GM19395 (cell line): ENCODE results near the gene SLC9A9.
"Not testable (repeated sequence)": the region's sequence is repeated elsewhere in the genome, so short reads cannot be mapped to it uniquely, and the experiment has no call there.

Experiments
- ATAC-seq: cut with Tn5 transposase; IDR thresholded peaks from one replicate; pipeline ENCODE4 v1.9.1; 2021; ENCODE audit warnings: mild to moderate bottlenecking, moderate library complexity; ENCODE audit not compliant: unreplicated experiment

Gene SLC9A9

DNA sequence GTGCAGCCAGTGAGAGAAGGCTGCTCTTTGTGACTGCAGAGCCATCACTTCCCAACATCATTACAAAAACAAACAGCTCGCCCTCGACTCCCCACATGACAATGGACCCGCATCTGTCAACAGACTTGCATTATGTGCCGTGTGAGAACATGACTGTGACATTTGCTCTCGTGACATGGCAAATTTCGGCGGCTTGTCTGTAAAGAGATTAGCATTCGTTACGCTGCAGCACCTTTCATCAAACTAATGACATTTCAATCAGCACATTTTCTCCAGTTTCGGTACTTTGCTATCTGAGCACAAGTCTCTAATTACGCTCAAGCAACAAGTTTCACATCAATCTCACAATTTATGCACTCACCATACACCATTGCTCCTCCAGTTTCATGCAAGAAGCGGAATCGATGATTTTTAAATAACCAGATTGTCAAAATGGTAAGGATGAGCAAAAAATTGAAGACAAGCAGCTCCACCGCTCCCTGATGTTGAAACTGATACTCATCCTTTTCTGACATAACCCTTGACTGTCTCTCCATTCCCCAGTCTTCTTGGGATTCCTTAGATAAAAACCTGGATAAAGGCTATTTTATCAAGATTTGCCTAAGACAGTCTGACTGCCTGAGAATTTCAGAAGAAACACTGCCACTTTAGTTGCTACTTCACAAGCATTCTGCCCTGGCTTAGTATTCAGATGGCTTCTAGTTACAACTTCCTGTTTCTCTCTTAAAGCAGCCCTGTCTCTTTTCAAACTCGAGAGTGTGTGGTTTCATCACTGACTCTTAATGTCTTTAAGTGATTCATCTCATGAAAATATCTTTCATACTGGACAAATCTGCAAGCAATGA is at the start of gene SLC9A9:
Gene SLC9A9, minus strand, starts transcription at position 682 of the 845 bp plus-strand sequence. Its CDS starts 146 bp downstream, at position 536.
- peak; percentile 91 for ATAC-seq

DNA sequence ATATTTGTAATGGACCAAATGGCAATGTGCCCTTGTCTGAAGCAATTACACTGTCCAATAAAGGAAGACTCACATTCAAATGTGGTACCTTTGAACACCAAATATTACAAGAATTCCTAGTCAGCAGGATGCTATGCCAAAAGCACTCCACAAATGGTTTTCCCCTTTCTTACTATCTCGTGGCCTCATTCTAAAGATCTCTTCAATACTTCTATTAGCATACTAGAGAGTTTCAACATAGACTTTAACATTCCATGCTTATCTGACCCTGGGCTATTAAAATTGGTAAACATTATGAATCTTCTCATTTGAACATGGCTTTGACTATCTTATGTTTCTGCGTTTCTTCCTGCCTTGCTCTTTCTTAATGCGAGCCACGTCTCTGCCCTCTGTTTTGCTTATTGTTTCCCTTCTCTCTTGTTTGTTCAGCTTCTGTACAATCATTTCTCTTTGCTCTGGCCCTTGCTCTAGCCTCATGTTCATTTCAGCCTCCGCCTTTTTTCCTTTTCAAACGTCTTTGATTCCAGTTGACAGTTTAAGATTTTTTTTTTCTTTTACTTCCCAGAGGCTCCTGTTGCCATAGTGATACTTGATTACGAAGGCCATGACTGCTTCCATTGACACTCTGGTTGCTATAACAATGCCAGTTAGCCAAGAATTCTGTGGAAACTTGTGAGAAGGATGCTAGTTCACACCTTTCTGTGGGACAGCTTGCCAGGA is 49.5 kb upstream of the SLC9A9 start:
- ATAC-seq = no peak

DNA sequence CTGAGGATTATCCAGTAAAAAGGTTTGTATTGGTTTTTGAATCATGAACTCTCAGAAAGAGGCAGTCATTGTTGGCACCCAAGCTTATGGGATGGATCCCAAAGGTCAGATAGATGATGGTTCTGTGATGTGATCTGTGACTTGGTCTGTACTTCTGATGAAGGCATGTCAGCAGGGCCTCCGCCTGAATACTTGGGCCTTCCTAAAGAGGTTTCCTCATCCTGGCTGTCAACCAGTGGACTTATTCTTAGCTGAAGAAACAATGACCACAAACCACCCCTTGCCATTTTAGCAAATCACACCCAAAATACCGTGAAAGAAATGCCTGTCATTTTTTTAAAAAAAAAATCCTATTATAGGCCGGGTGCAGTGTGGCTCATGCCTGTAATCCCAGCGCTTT is 48.2 kb upstream of the SLC9A9 start:
- ATAC-seq = no peak

DNA sequence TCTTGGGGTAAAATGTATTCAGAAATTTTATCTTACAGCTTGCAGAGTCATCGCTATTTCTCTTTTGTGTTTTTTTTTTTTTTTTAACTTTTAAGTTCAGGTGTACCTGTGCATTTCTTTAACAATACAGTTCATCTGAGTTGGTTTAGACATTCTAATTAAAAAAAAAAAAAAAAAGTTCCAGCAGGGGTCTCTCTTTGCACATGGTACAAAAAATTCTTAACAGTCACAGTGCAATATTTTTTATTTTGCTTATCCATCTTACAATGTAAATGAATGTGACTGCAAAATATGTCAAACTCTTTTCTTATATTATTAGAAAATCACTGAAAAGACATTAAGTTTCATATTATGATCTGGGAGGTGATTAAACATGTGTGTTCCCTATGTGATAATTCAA is 47.5 kb upstream of the SLC9A9 start:
- ATAC-seq = no peak

DNA sequence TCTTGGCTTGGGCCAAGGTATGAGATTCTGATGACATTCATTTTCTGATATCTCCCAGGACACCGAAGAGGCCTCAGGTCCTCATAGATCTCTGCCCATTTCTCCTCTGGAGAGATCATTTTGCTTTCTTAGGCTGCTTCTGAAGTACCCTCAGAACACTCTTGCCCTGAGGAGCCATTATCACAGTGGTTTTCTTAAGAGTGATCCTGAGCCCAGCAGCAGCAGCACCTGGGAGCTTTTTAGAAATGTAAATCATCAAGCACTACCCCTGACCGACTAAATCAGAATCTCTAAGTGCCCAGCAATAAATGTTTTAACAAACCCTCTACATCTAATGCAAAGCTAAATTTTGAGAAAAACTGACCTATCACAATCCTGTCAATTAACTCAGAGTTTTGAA is 40.6 kb upstream of the SLC9A9 start:
- ATAC-seq = no peak

DNA sequence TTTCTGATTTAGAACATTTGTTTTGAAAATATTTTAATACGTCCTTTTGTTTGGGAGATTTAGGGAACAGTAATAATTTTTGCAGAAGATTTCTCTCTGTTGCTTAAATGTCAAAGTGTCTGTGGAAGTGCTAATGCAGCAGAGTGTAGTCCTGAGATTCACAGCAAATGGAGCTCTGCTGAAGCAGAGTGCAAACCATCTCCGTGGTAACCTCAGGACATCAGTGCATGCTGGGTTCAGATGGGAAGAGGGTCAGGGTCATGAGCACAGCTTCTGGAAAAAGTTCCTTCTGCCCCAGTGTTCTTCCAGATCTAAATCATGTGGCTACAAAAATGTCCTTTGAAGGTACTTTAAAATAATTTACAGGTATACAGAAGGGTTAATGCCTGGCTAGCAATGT is 39.9 kb upstream of the SLC9A9 start:
- ATAC-seq = no peak

DNA sequence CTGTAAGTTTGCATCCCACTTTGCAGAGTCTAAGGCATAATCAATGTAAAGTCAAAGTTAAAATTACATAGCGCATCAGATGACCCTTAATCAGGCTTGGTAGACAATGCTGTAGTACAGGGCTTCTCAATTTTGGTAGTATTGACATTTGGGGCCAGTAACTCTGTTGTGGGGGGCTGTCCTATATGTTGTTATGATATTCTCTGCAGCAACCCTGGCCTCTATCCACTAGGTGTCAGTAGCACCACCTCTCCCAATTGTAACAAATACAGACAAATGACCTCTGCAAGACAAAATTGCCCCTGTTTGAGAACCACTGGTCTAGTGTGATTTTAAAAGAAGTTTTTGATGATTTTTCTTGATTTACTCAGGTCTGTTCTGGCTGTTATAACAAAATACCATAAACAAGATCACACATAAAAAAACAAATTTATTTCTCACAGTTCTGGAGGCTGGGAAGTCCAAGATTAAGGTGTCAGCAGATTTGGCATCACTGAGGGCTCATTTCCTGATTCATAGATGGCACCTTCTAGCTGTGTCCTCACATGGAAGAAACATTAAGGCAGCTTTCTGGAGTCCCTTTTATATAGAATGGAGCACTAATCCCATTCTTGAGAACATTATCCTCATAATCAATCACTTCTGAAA is 37.6 kb upstream of the SLC9A9 start:
- ATAC-seq = peak; percentile 96

DNA sequence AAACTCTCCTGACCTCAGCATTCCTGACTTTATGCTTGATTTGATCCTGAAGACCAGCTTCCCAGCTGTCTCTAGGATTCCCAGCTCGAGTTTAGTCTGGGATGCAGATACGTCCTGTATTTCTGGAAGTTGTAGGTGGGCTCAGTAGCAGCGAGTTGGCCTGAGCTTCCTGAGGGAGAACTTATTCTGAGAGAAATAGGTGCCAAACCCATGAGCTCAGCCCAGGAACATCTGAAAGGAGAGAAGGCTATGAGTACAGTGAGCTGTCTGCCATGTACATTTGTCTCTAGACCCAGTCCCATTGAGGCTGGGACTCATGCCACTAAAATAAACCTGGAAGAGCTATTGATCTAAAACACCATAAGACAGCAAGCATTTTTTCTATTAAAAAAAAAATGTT is 36.6 kb upstream of the SLC9A9 start:
- no peak for ATAC-seq

DNA sequence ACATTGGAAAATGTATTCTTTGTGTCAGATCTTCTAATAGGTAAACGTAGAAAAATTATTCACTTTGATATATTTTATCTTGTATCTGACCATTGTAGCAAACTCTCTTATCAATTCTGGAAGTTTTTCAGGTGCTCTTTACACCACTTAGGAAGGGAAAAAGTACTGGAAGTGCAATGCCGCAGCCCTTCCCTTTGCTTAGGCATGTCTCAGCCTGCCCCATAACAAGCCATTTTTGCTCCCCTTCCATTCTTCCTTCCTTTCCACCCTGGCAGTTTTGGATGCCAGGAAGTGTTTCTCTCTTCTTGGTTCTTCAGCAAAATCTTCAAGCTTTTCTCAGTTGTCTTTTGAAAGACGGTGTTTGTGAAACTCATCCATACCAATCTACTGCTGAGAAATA is 34.9 kb upstream of the SLC9A9 start:
- no peak for ATAC-seq

DNA sequence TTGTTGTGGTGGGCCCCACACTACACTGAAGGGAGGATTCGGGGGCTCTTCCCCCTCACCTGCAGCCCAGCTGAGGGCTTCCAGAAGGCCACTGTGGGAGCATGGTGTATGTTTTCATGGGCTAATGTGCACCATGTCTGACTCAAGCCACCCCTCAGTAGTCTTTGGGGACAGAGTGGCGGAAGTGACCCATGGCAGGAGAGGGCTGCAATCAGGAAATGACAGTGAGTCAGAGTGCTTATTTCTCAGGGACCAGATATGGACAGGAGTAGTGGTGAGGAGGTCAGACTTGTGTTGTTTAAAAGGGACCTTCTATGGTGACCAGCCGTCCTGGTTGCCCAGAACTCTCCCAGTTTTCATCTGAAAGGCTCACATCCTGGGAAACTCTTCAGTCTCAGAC is 32.8 kb upstream of the SLC9A9 start:
- ATAC-seq = no peak

DNA sequence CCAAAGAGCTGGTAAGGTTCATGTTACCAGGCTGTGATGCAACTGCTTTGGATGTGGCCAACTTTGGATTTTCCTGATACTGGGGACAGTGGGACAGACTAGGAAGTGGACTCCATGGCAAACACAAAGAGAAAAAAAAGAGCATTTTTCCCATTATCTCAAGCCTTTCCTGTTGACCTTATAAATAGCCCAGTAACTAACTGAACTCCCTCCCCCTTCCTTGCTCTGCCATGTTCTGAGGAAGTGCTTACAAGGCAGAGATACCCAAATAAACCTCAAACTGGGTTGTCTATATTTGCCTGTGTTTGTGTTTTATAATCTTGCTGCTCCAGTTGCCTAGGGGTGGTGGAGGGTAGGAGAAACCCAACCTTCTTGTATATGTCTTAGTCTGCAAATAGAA is 27.3 kb upstream of the SLC9A9 start:
- no peak for ATAC-seq

DNA sequence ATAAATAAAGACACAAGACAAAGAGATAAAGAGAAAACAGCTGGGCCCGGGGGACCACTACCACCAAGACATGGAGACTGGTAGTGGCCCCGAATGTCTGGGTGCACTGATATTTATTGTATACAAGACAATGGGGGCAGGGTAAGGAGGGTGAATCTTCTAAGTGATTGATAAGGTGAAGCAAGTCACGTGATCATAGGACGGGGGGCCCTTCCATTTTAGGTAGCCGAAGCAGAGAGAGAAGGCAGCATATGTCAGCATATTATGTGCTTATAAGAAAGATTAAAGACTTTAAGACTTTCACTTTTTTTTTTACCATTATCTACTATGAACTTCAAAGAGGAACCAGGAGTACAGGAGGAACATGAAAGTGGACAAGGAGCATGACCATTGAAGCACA is 25.3 kb upstream of the SLC9A9 start:
- ATAC-seq = not testable (repeated sequence)

DNA sequence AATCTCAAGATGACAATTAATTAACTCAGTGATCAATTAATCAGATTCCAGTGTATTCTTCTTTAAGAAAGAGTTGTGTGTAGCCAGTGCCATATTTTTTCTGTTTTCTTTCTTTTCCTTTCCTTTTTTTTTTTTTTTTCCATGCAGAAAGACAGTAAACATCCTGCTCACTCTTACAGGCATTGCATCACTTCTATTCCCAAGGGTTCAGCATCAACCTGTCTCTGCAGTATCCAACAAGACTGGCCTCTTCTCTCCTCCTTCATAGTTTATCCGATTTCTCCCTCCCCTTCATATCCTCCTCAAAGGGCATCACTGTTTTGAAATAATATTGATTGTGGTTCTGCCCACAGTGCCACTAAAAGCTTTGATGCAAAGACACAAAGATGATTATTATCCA is 17.0 kb upstream of the SLC9A9 start:
- ATAC-seq = no peak

DNA sequence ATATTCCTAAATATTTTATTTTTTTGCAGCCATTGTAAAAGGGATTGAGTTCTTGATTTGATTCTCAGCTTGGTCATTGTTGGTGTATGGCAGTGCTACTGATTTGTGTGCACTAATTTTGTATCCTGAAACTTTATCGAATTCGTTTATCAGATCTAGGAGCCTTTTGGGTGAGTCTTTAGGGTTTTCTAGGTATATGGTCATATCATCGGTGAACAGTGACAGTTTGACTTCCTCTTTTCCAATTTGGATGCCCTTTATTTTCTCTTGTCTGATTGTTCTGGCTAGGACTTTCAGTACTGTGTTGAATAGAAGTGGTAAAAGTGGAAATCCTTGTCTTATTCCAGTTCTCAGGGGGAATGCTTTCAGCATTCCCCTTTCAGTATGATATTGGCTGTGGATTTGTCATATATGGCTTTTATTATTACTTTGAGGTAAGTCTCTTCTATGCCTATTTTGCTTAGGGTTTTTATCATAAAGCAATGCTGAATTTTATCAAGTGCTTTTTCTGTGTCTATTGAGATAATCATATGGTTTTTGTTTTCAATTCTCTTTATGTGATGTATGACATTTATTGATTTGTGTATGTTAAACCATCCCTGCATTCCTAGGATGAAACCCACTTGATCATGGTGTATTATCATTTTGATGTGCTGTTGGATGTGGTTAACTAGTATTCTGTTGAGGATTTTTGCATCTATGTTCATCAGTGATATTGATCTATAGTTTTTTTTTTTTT is 11.4 kb upstream of the SLC9A9 start:
- no peak for ATAC-seq

DNA sequence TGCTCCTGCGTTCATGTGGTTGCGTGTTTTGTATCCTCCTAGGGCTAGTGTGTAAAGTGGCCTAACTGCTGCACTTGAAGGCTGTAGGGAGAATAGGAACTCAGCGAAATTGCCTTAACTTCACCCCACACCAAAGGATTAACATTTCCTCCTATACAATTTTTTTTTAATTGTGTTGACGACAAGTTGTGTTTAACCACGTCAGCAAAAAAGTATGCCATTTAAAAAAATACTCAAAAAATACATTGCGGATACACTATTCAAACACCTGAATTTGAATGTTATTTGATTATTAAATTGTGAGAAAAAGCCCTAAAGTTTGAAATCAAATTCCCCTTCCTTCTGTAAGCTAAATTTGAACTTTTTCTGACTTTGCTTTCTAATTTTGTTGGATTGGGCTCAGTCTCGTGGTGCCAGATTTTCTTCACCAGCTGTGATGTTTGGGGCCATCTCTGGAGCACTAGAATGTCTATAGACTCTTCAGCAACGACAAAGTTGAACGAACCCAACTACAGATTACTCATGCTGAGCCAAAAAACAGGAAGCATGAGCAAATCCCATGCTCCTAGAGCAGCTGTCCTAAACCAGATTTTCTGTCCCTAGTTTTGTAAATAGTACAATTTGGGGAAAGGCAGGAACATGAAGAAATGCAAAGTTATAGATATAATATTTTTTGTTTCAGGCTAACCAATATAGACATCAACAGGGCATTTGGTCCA is 8.1 kb upstream of the SLC9A9 start:
- no peak for ATAC-seq

DNA sequence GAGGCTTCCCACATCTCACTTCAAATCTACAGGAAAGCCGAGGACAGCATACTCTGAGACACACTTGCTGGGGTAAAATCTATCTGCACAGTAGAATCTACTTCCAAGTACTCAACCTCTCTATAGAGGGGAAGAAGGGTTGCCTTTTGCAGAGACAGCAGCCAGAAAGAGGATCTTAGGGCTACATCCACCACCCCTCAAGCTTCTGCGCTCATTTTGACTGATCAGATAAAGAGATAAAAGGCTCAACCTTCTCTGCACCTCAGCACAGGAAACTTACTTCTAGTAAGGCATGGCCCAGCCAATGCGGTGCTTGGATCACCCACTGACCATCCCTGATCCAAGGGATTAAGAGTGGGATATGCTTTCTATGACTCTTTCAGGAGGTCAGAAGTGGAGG is 6.9 kb upstream of the SLC9A9 start:
- ATAC-seq = no peak

DNA sequence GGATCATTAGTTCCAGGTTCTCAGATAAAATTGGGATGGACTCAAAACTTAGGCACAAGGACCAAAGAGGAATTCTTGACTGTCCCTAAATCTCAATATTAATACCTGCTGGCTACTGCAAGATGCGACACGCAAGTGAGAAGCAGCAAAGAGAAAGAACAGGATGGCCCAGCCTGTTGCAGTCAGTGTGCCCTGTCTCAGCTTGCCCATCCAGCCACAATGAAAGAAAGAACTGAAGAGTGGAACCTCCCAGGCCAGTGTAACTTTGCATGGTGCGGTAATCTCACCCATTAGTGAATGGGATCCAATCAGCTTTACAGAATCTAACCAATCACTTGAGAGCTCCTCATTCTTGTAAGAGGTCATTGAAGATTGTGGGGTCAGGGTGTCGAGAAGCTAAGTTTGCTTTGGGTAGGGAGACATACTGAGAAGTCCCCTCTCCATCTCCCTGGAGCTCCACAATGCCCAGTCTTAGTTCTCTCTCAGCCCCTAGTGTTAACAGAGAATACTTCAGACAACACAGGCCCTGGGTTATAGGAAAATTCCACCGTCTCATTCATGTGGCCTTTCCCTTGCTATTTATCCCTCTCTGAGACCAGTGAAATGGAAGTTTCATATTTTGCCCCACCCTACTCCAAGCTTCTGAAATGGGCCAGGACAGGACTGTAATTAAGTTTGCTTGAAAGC is 3.2 kb upstream of the SLC9A9 start:
- no peak for ATAC-seq

DNA sequence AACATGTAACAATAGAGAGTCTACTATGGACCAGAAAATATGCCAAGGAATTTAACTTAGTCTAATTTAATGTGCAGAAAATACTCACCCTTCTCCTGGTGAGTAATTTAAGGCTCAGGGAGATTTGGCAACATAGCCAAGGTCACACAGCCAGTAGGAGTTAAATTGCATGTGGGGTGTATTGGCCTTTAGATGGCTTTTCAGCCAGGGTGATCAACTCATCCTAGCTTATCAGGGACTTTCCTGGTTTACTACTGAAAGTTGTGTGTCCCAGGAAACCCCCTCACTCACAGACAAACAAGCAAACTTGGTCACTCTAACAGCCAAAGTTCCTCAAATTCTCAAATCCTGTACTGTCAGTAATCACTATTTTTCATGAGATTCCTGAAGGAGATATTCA is 2.6 kb upstream of the SLC9A9 start:
- no peak for ATAC-seq

DNA sequence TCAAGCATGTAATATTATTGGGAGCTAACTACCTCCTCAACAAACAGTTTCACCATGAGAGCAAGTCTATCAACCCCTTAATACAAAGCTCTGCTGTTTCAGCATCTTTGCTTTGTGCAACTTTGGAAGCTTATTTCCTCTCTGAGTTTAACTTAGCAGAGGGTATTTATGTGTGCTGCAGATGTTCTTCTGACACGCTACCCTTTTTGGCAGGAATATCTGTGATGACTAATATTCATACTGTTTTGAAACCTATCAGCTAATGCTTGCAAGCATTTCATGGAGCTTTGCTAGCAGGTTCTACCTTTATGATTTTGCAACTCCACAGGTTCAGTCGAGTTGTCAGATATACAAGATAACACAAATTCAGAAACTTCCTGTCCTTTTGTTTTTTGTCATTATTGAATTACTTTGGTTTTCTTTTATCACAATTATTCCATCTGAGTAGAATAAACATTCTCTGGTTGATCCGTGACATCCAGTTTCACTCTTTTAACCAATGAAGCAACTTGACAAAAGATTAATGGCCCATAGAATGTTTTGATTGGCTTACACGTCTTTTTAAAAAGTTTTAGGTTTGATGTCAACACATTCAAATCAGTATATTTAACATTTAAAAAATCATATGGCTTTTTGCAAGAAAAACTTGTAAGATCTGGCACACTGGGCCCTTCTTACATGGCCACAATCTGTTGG is 1.7 kb upstream of the SLC9A9 start:
- peak; percentile 57 for ATAC-seq
